H9 (cell line): ENCODE measurements around the gene STK17B. TPM values are rescaled to one million over a fixed set of nuclear protein-coding genes. Genes with fewer than 3 reads are reported as not detected.

ENCODE experiments used
- DNase-seq: peaks from one replicate; pipeline ENCODE4 v3.0.0-alpha.2; 2017
- H2AFZ ChIP-seq: one replicate; pipeline ENCODE4 v1.6.1; 2013; ENCODE audit warnings: mild to moderate bottlenecking, low read length, control low read depth, moderate library complexity
- H2AK5ac ChIP-seq: 2 replicates; pipeline ENCODE4 v1.6.1; 2013; ENCODE audit warnings: low read length, control low read depth, mixed read lengths; ENCODE audit not compliant: insufficient read length
- H2BK120ac ChIP-seq: one replicate; pipeline ENCODE4 v1.6.1; 2013; ENCODE audit warnings: low read depth, mild to moderate bottlenecking, low read length, control low read depth, inconsistent platforms; ENCODE audit not compliant: poor library complexity, severe bottlenecking
- H2BK12ac ChIP-seq: 2 replicates; pipeline ENCODE4 v1.6.1; 2013; ENCODE audit warnings: low read length, control low read depth, mixed read lengths, low read depth; ENCODE audit not compliant: insufficient read length
- H2BK15ac ChIP-seq: 2 replicates; pipeline ENCODE4 v1.6.1; 2013; ENCODE audit warnings: low read depth, low read length, control low read depth
- H2BK20ac ChIP-seq: one replicate; pipeline ENCODE4 v1.6.1; 2013; ENCODE audit warnings: low read depth, mild to moderate bottlenecking, low read length, control low read depth, inconsistent platforms; ENCODE audit not compliant: poor library complexity, severe bottlenecking
- H2BK5ac ChIP-seq: 2 replicates; pipeline ENCODE4 v1.6.1; 2013; ENCODE audit warnings: low read length, control low read depth, mixed read lengths; ENCODE audit not compliant: insufficient read length
- H3K14ac ChIP-seq: 2 replicates; pipeline ENCODE4 v1.6.1; 2013; ENCODE audit warnings: low read length, control low read depth; ENCODE audit not compliant: insufficient read depth
- H3K18ac ChIP-seq: 2 replicates; pipeline ENCODE4 v1.6.1; 2013; ENCODE audit warnings: low read depth, mild to moderate bottlenecking, mixed read lengths, low read length, control low read depth; ENCODE audit not compliant: insufficient read length
- H3K23ac ChIP-seq: 2 replicates; pipeline ENCODE4 v1.6.1; 2013; ENCODE audit warnings: low read length, control low read depth, mixed read lengths, low read depth; ENCODE audit not compliant: insufficient read length
- H3K23me2 ChIP-seq: 2 replicates; pipeline ENCODE4 v1.6.1; 2013; ENCODE audit warnings: low read depth, mild to moderate bottlenecking, mixed read lengths, low read length, control low read depth; ENCODE audit not compliant: insufficient read length, poor library complexity, severe bottlenecking
- H3K27ac ChIP-seq: 2 replicates; pipeline ENCODE4 v1.5.1; 2013; ENCODE audit warnings: low read length, control low read depth, mixed read lengths, low read depth; ENCODE audit not compliant: insufficient read length
- H3K27me3 ChIP-seq: 2 replicates; pipeline ENCODE4 v1.6.1; 2013; ENCODE audit warnings: low read length, control low read depth, inconsistent platforms; ENCODE audit not compliant: insufficient read depth
- H3K4ac ChIP-seq: 2 replicates; pipeline ENCODE4 v1.6.1; 2013; ENCODE audit warnings: low read depth, mild to moderate bottlenecking, control low read depth, inconsistent platforms, low read length, moderate library complexity
- H3K4me1 ChIP-seq: 2 replicates; pipeline ENCODE4 v1.6.1; 2013; ENCODE audit warnings: low read length, control low read depth, inconsistent platforms; ENCODE audit not compliant: insufficient read depth
- H3K4me2 ChIP-seq: 2 replicates; pipeline ENCODE4 v1.6.1; 2013; ENCODE audit warnings: low read length, control low read depth, mixed read lengths; ENCODE audit not compliant: insufficient read length, insufficient read depth
- H3K56ac ChIP-seq: 2 replicates; pipeline ENCODE4 v1.6.1; 2013; ENCODE audit warnings: low read depth, mild to moderate bottlenecking, mixed read lengths, low read length, control low read depth; ENCODE audit not compliant: insufficient read length
- H3K79me1 ChIP-seq: 2 replicates; pipeline ENCODE4 v1.6.1; 2013; ENCODE audit warnings: low read depth, mild to moderate bottlenecking, moderate library complexity, low read length, control low read depth, inconsistent platforms; ENCODE audit not compliant: insufficient read depth, poor library complexity, severe bottlenecking
- H3K79me2 ChIP-seq: 2 replicates; pipeline ENCODE4 v1.6.1; 2013; ENCODE audit warnings: low read length, control low read depth, inconsistent platforms; ENCODE audit not compliant: insufficient read depth
- H3K9ac ChIP-seq: 2 replicates; pipeline ENCODE4 v1.6.1; 2013; ENCODE audit warnings: low read length, control low read depth, mixed read lengths; ENCODE audit not compliant: insufficient read length; ENCODE audit errors: extremely low read depth
- H3K9me3 ChIP-seq: one replicate; pipeline ENCODE4 v1.6.1; 2013; ENCODE audit warnings: low read depth, low read length, inconsistent platforms; ENCODE audit not compliant: control insufficient read depth
- H3T11ph ChIP-seq: one replicate; pipeline ENCODE4 v1.6.1; 2013; ENCODE audit warnings: mild to moderate bottlenecking, low read length, control low read depth, inconsistent platforms
- H4K20me1 ChIP-seq: one replicate; pipeline ENCODE4 v1.6.1; 2013; ENCODE audit not compliant: control insufficient read depth, insufficient read length, insufficient read depth
- H4K5ac ChIP-seq: 2 replicates; pipeline ENCODE4 v1.6.1; 2013; ENCODE audit warnings: low read depth, mild to moderate bottlenecking, mixed read lengths, low read length, control low read depth; ENCODE audit not compliant: insufficient read length
- H4K8ac ChIP-seq: replicated peaks from 2 replicates; pipeline ENCODE4 v1.6.1; 2013; ENCODE audit warnings: low read length, control low read depth, mixed read lengths, low read depth; ENCODE audit not compliant: insufficient read length
- H4K91ac ChIP-seq: 2 replicates; pipeline ENCODE4 v1.6.1; 2013; ENCODE audit warnings: low read depth, mild to moderate bottlenecking, moderate library complexity, mixed read lengths, low read length, control low read depth; ENCODE audit not compliant: insufficient read length
- H3K27ac Mint-ChIP-seq, 3 experiments: 2 replicates in 2 of 3; 3 replicates in 1 of 3; pipeline ENCODE4 v1.8.0; 2020 to 2021; ENCODE audit warnings: mixed read lengths in 3 of 3, mild to moderate bottlenecking in 1 of 3, moderate library complexity in 1 of 3
- H3K27me3 Mint-ChIP-seq: 2 replicates; pipeline ENCODE4 v1.8.0; 2021; ENCODE audit warnings: low read depth, mild to moderate bottlenecking, moderate library complexity, mixed read lengths
- H3K36me3 Mint-ChIP-seq, 3 experiments: 2 replicates in 2 of 3; 3 replicates in 1 of 3; pipeline ENCODE4 v1.8.0; 2020 to 2021; ENCODE audit warnings: low read depth in 3 of 3, mixed read lengths in 3 of 3; ENCODE audit not compliant: insufficient read depth in 1 of 3
- H3K4me1 Mint-ChIP-seq, 2 experiments: 2 replicates each; pipeline ENCODE4 v1.8.0; 2020; ENCODE audit warnings: mixed read lengths in 2 of 2
- H3K4me3 Mint-ChIP-seq, 2 experiments: 2 replicates in 1 of 2; 3 replicates in 1 of 2; pipeline ENCODE4 v1.8.0; 2020 to 2021; ENCODE audit warnings: mild to moderate bottlenecking in 2 of 2, mixed read lengths in 2 of 2, moderate library complexity in 1 of 2
- H3K9me3 Mint-ChIP-seq, 2 experiments: 2 replicates in 1 of 2; 3 replicates in 1 of 2; pipeline ENCODE4 v1.8.0; 2020; ENCODE audit warnings: mild to moderate bottlenecking in 2 of 2, mixed read lengths in 2 of 2, moderate library complexity in 1 of 2
- CTCF ChIP-seq: fragments of 200-600 bp; sonication (generic); conservative IDR thresholded peaks from 3 replicates; pipeline ENCODE4 v1.8.0; 2021; ENCODE audit warnings: antibody characterized with exemption, mild to moderate bottlenecking
- WGBS: extraction: QIAGEN DNeasy Blood & Tissue Kit; methylation state at CpG from one replicate; pipeline ENCODE4 v1.1.7; 2013; ENCODE audit warnings: missing lambda C conversion rate, low lambda C conversion rate, mixed read lengths; ENCODE audit not compliant: insufficient read length; ENCODE audit errors: extremely low coverage; 5-methylcytosine and 5-hydroxymethylcytosine counted together
- total RNA-seq: library from RNA; stranded (reverse); gene quantifications from 2 replicates; pipeline ENCODE4 v1.2.1, GENCODE V29; 2021

The STK17B gene
- total RNA-seq, 1 experiment from 2014 or later: 6.1 TPM

GRCh38 chr2:196112418-196113034 is 58.9 kb downstream of the STK17B start:
- Histone ChIP-seq H3T11ph (no peak overlapping the region), H3K4me2 (no peak overlapping the region), H3K23me2 (no peaks in the 10 kb centered on the region), H2BK15ac (no peak overlapping the region), H3K4me1 (0 out of 2 replicates have a peak, but pooled peaks cover 2% of the 10 kb centered on the region), H2BK20ac (no peak overlapping the region), H3K18ac (no peak overlapping the region), H2AK5ac (no peak overlapping the region), H4K20me1 (no peaks in the 10 kb centered on the region), H3K9me3 (no peaks in the 10 kb centered on the region), H2AFZ (no peak overlapping the region), H3K23ac (no peak overlapping the region), H4K8ac (no peak overlapping the region), H3K27ac (peak overlapping the region; percentile 92), H3K79me1 (no peaks in the 10 kb centered on the region), H2BK12ac (no peak overlapping the region), H3K9ac (no peak overlapping the region), H3K4ac (no peak overlapping the region), H3K56ac (no peak overlapping the region), H3K79me2 (no peaks in the 10 kb centered on the region), H2BK5ac (no peak overlapping the region), H3K14ac (no peak overlapping the region), H4K5ac (no peak overlapping the region), H3K27me3 (no peaks in the 10 kb centered on the region), H4K91ac (no peak overlapping the region), H2BK120ac (no peak overlapping the region)
- no peak for DNase-seq
- H3K27ac Mint-ChIP-seq: peak overlapping the region; percentile 81 to 100 (median 99); a peak in 5 of 7 replicates
- no peak for TF ChIP-seq CTCF
- no peaks in the 10 kb centered on the region for H3K9me3 Mint-ChIP-seq
- H3K4me1 Mint-ChIP-seq: peaks cover 40 to 42% of the 10 kb centered on the region in 2 experiments
- WGBS: no CpG with 5 or more reads among the region's 5 CpGs
- no peaks in the 10 kb centered on the region; a peak in 1 of 7 replicates for H3K36me3 Mint-ChIP-seq
- H3K27me3 Mint-ChIP-seq: no peaks in the 10 kb centered on the region
- no peak overlapping the region; a peak in 1 of 5 replicates for H3K4me3 Mint-ChIP-seq
